Endodermal cell (in vitro differentiated cells): Measurements from ENCODE around the gene ERG. TPM values are rescaled to one million over a fixed set of nuclear protein-coding genes. Genes with fewer than 3 reads are reported as not detected.

Experiments used
- DNase-seq: peaks from one replicate; pipeline ENCODE4 v3.0.0-alpha.2; 2017
- H3K27ac ChIP-seq: 2 replicates; pipeline ENCODE4 v1.5.1; 2013; ENCODE audit warnings: mild to moderate bottlenecking, low read depth, low read length, moderate library complexity
- H3K27me3 ChIP-seq: 2 replicates; pipeline ENCODE4 v1.6.1; 2013; ENCODE audit warnings: mild to moderate bottlenecking, low read length, moderate library complexity; ENCODE audit not compliant: insufficient read depth, control insufficient read depth, poor library complexity, severe bottlenecking
- H3K36me3 ChIP-seq: 2 replicates; pipeline ENCODE4 v1.7.0; 2013; ENCODE audit warnings: mild to moderate bottlenecking, low read length, moderate library complexity; ENCODE audit not compliant: control insufficient read depth, insufficient read depth
- H3K4me1 ChIP-seq: one replicate; pipeline ENCODE4 v1.7.0; 2013; ENCODE audit warnings: low read length; ENCODE audit not compliant: control insufficient read depth, insufficient read depth
- H3K4me3 ChIP-seq: 2 replicates; pipeline ENCODE4 v1.5.1; 2013; ENCODE audit warnings: mild to moderate bottlenecking, low read length, moderate library complexity
- H3K9ac ChIP-seq: 2 replicates; pipeline ENCODE4 v1.6.1; 2013; ENCODE audit warnings: mild to moderate bottlenecking, low read length, moderate library complexity; ENCODE audit not compliant: poor library complexity, severe bottlenecking; ENCODE audit errors: extremely low read depth
- H3K9me3 ChIP-seq: 2 replicates; pipeline ENCODE4 v1.6.1; 2013; ENCODE audit warnings: mild to moderate bottlenecking, low read length, moderate library complexity; ENCODE audit not compliant: control insufficient read depth
- H3K27ac Mint-ChIP-seq: 2 replicates; pipeline ENCODE4 v1.8.0; 2020; ENCODE audit warnings: mixed read lengths
- H3K27me3 Mint-ChIP-seq: 2 replicates; pipeline ENCODE4 v1.8.0; 2021; ENCODE audit warnings: mild to moderate bottlenecking, mixed read lengths; ENCODE audit not compliant: insufficient read depth
- H3K36me3 Mint-ChIP-seq: 2 replicates; pipeline ENCODE4 v1.8.0; 2020; ENCODE audit warnings: low read depth, mixed read lengths
- H3K4me1 Mint-ChIP-seq: 2 replicates; pipeline ENCODE4 v1.8.0; 2020; ENCODE audit warnings: mixed read lengths
- H3K4me3 Mint-ChIP-seq: 2 replicates; pipeline ENCODE4 v1.8.0; 2020; ENCODE audit warnings: mild to moderate bottlenecking, moderate library complexity, mixed read lengths
- H3K9me3 Mint-ChIP-seq: 2 replicates; pipeline ENCODE4 v1.8.0; 2020; ENCODE audit warnings: mild to moderate bottlenecking, mixed read lengths
- WGBS, 2 experiments: methylation state at CpG; one replicate each; pipeline versions ENCODE4 v1.1.5 to v1.1.7; 2013; ENCODE audit warnings: missing lambda C conversion rate in 2 of 2, mixed read lengths in 1 of 2; ENCODE audit not compliant: insufficient coverage in 1 of 2, insufficient read length in 1 of 2; 5-methylcytosine and 5-hydroxymethylcytosine counted together
- total RNA-seq, 2 donors: library from RNA; stranded (reverse); fragmentation: NEBNext Ultra II Directional in 1 of 2; extraction: Animal tissue kit (Norgen Biotek cat#: 25700) in 1 of 2; gene quantifications; 2 replicates in 1 of 2; 3 replicates in 1 of 2; pipeline ENCODE4 v1.2.1, GENCODE V29; 2021
- TF ChIP-seq, protein P1 (sequence below): fragments of 200-600 bp; sonication (generic); conservative IDR thresholded peaks from 2 replicates; pipeline ENCODE4 v1.5.0; 2021; ENCODE audit warnings: antibody characterized with exemption, mild to moderate bottlenecking

Gene ERG
- total RNA-seq, 2 donors from 2014 or later: not detected

DNA sequence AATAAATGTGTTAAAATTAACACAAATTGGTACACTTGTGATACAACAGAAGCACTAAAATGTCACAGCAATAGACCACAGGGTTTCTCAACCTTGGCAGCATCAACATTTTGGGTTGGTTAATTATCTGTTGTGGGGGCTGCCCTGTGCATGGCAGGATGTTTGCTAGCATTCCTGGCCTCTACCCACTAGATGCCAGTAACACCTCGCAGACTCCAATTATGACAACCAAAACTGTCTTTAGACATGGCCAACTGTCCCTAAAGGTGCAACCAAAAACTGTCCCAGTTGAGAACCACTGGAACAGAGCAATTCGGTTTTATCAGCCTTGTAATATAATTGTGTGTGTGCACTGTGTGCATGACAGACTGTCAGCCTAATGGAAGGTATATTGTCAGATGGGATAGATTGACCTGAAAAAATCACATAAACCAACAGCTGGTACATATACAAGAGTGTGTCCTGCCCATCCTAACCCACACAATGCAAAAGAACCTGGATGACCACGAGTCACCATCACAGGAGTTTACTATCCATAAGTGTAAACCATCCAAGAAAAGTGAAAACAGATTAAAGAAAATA, 13.5 kb upstream of the ERG start:
- H3K27ac ChIP-seq: no peak overlapping the region
- H3K9me3 ChIP-seq: no peaks in the 10 kb centered on the region
- no peak overlapping the region for H3K27ac Mint-ChIP-seq
- H3K27me3 Mint-ChIP-seq: no peaks in the 10 kb centered on the region
- no peak overlapping the region for H3K4me3 ChIP-seq
- no peaks in the 10 kb centered on the region for H3K36me3 ChIP-seq
- H3K36me3 Mint-ChIP-seq: no peaks in the 10 kb centered on the region
- 83 to 93% methylated on average over 1 to 3 of the region's 3 CpGs for WGBS, 2 experiments
- H3K27me3 ChIP-seq: no peaks in the 10 kb centered on the region
- TF ChIP-seq, protein P1, sequence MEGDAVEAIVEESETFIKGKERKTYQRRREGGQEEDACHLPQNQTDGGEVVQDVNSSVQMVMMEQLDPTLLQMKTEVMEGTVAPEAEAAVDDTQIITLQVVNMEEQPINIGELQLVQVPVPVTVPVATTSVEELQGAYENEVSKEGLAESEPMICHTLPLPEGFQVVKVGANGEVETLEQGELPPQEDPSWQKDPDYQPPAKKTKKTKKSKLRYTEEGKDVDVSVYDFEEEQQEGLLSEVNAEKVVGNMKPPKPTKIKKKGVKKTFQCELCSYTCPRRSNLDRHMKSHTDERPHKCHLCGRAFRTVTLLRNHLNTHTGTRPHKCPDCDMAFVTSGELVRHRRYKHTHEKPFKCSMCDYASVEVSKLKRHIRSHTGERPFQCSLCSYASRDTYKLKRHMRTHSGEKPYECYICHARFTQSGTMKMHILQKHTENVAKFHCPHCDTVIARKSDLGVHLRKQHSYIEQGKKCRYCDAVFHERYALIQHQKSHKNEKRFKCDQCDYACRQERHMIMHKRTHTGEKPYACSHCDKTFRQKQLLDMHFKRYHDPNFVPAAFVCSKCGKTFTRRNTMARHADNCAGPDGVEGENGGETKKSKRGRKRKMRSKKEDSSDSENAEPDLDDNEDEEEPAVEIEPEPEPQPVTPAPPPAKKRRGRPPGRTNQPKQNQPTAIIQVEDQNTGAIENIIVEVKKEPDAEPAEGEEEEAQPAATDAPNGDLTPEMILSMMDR: no peak
- no peaks in the 10 kb centered on the region for H3K4me1 ChIP-seq
- no peaks in the 10 kb centered on the region for H3K9me3 Mint-ChIP-seq
- peaks cover under 1% of the 10 kb centered on the region for H3K4me1 Mint-ChIP-seq
- no peak overlapping the region for H3K4me3 Mint-ChIP-seq
- no peak for DNase-seq
- no peak overlapping the region for H3K9ac ChIP-seq

DNA sequence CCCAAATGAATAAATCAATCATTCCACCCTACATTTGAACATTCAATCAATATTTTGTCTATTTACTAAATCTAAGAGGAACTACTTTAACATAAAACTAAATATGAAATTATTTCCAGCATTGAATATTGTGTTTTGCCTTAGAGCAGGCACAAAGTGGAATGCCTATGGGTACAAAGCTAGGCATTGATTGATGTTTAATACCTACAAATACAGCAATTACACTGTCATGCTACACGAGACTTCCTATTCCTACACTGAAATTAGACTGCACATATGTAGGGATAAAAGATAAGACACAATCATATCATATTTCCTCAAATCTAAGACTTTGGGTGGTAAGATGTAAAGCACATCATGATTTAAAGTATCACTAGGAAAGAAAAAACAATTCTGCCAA, 12.9 kb upstream of the ERG start:
- 100% methylated on average over 1 of the region's 1 CpG; no CpG with 5 or more reads in 1 of the 2 experiments for WGBS, 2 experiments
- Histone ChIP-seq H3K4me3 (no peak overlapping the region), H3K36me3 (no peaks in the 10 kb centered on the region), H3K4me1 (no peaks in the 10 kb centered on the region), H3K27me3 (no peaks in the 10 kb centered on the region), H3K9me3 (no peaks in the 10 kb centered on the region), H3K9ac (no peak overlapping the region), H3K27ac (no peak overlapping the region)
- Mint-ChIP-seq H3K4me1 (peaks cover 3% of the 10 kb centered on the region), H3K9me3 (no peaks in the 10 kb centered on the region), H3K27ac (no peak overlapping the region), H3K27me3 (no peaks in the 10 kb centered on the region), H3K36me3 (no peaks in the 10 kb centered on the region), H3K4me3 (no peak overlapping the region)
- TF ChIP-seq, protein P1: no peak
- DNase-seq: no peak

GRCh38 chr21:38507374-38507942, 9.2 kb upstream of the ERG start:
- Mint-ChIP-seq H3K9me3 (no peaks in the 10 kb centered on the region), H3K27ac (no peak overlapping the region), H3K27me3 (no peaks in the 10 kb centered on the region), H3K4me3 (no peak overlapping the region), H3K36me3 (no peaks in the 10 kb centered on the region), H3K4me1 (peaks cover 3% of the 10 kb centered on the region)
- Histone ChIP-seq H3K4me3 (no peak overlapping the region), H3K9me3 (no peaks in the 10 kb centered on the region), H3K4me1 (no peaks in the 10 kb centered on the region), H3K27ac (no peak overlapping the region), H3K9ac (no peak overlapping the region), H3K27me3 (no peaks in the 10 kb centered on the region), H3K36me3 (no peaks in the 10 kb centered on the region)
- 90% methylated on average over 3 to 4 of the region's 4 CpGs for WGBS, 2 experiments
- TF ChIP-seq, protein P1: no peak
- no peak for DNase-seq
